GM12864 (cell line): ENCODE data around the gene ZBTB4.

Experiments
- DNase-seq: peaks from one replicate; pipeline ENCODE4 v3.0.0-alpha.2; 2011; ENCODE audit warnings: low read depth
- H3K4me3 ChIP-seq: 2 replicates; pipeline ENCODE4 v1.5.1; 2011; ENCODE audit warnings: mild to moderate bottlenecking, low read depth, low read length, control low read depth
- TF ChIP-seq, protein P1 (sequence below): IDR thresholded peaks from 2 replicates; pipeline ENCODE4 v1.5.1; 2011; ENCODE audit warnings: low read depth, mild to moderate bottlenecking, moderate library complexity, low read length, control low read depth, inconsistent platforms; ENCODE audit errors: missing control alignments

Gene ZBTB4

GRCh38 chr17:7512105-7512504, 32.7 kb upstream of the ZBTB4 start:
- H3K4me3 ChIP-seq = no peak overlapping the region
- TF ChIP-seq, protein P1, sequence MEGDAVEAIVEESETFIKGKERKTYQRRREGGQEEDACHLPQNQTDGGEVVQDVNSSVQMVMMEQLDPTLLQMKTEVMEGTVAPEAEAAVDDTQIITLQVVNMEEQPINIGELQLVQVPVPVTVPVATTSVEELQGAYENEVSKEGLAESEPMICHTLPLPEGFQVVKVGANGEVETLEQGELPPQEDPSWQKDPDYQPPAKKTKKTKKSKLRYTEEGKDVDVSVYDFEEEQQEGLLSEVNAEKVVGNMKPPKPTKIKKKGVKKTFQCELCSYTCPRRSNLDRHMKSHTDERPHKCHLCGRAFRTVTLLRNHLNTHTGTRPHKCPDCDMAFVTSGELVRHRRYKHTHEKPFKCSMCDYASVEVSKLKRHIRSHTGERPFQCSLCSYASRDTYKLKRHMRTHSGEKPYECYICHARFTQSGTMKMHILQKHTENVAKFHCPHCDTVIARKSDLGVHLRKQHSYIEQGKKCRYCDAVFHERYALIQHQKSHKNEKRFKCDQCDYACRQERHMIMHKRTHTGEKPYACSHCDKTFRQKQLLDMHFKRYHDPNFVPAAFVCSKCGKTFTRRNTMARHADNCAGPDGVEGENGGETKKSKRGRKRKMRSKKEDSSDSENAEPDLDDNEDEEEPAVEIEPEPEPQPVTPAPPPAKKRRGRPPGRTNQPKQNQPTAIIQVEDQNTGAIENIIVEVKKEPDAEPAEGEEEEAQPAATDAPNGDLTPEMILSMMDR = no peak
- DNase-seq = no peak

GRCh38 chr17:7511108-7511507, 31.7 kb upstream of the ZBTB4 start:
- no peak overlapping the region for H3K4me3 ChIP-seq
- DNase-seq = no peak
- TF ChIP-seq, protein P1 = no peak

GRCh38 chr17:7509937-7510336, 30.5 kb upstream of the ZBTB4 start:
- TF ChIP-seq, protein P1 = no peak
- DNase-seq = no peak
- no peak overlapping the region for H3K4me3 ChIP-seq

GRCh38 chr17:7508846-7509245, 29.4 kb upstream of the ZBTB4 start:
- H3K4me3 ChIP-seq = no peak overlapping the region
- TF ChIP-seq, protein P1 = no peak
- no peak for DNase-seq

DNA sequence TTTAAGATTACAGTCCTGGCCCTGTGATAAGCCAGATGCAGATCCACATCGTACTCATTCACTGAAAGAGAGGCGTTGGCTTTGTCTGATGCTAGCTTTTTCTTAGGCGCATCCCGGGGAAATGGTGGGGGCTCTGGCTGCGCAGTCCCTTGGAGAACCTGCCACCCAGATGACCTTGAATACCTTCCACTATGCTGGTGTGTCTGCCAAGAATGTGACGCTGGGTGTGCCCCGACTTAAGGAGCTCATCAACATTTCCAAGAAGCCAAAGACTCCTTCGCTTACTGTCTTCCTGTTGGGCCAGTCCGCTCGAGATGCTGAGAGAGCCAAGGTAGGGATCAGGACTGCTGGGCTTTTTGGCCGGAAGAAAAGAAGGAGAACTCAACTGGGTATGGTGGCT, 28.7 kb upstream of the ZBTB4 start:
- TF ChIP-seq, protein P1 = no peak
- DNase-seq = no peak
- no peak overlapping the region for H3K4me3 ChIP-seq

DNA sequence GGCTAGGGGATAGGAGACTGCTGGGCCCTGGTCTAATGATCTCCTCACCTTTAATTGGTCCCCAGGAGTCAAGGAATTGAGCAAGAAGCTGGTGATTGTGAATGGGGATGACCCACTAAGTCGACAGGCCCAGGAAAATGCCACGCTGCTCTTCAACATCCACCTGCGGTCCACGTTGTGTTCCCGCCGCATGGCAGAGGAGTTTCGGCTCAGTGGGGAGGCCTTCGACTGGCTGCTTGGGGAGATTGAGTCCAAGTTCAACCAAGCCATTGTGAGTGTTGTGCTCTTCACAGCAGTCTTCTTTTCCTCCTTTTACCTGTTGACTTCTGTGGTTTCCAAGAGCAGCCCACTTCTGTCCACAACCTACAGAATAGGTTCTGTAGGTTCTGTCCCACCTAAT, 24.1 kb upstream of the ZBTB4 start:
- TF ChIP-seq, protein P1 = no peak
- DNase-seq = no peak
- no peak overlapping the region for H3K4me3 ChIP-seq

GRCh38 chr17:7502987-7503386, 23.6 kb upstream of the ZBTB4 start:
- no peak overlapping the region for H3K4me3 ChIP-seq
- TF ChIP-seq, protein P1 = peak; percentile 28
- DNase-seq = no peak
